Measurements from ENCODE around the gene SEPTIN11.
"Not testable (repeated sequence)": the region's sequence is repeated elsewhere in the genome, so short reads cannot be mapped to it uniquely, and the experiment has no call there.

Gene SEPTIN11

GRCh38 chr4:76952071-76952470 is 2.5 kb downstream of the SEPTIN11 start:
- DNase-seq (ENCODE audit: low read depth, low spot score) = no peak

GRCh38 chr4:76952656-76953582 is 3.4 kb downstream of the SEPTIN11 start:
- DNase-seq (ENCODE audit: low read depth, low spot score) = no peak

GRCh38 chr4:76953956-76954355 is 4.4 kb downstream of the SEPTIN11 start:
- DNase-seq (ENCODE audit: low read depth, low spot score) = no peak

GRCh38 chr4:76954489-76954888 is 4.9 kb downstream of the SEPTIN11 start:
- DNase-seq (ENCODE audit: low read depth, low spot score) = no peak

- DNase-seq (ENCODE audit: low read depth, low spot score) = no peak
Observed at GRCh38 chr4:76955182-76955581, 5.6 kb downstream of the SEPTIN11 start.

GRCh38 chr4:76957004-76957738 is 7.6 kb downstream of the SEPTIN11 start:
- DNase-seq (ENCODE audit: low read depth, low spot score) = no peak

GRCh38 chr4:76958891-76959290 is 9.3 kb downstream of the SEPTIN11 start:
- no peak for DNase-seq (ENCODE audit: low read depth, low spot score)

- no peak for DNase-seq (ENCODE audit: low read depth, low spot score)
Observed at GRCh38 chr4:76960014-76960413, 10.5 kb downstream of the SEPTIN11 start.

- DNase-seq (ENCODE audit: low read depth, low spot score) = no peak
Observed at GRCh38 chr4:76962406-76963130, 13.0 kb downstream of the SEPTIN11 start.

- no peak for DNase-seq (ENCODE audit: low read depth, low spot score)
Observed at GRCh38 chr4:76963131-76963750, 13.7 kb downstream of the SEPTIN11 start.

GRCh38 chr4:76963927-76964326 is 14.4 kb downstream of the SEPTIN11 start:
- not testable (repeated sequence) for DNase-seq (ENCODE audit: low read depth, low spot score)

- no peak for DNase-seq (ENCODE audit: low read depth, low spot score)
Observed at GRCh38 chr4:76964769-76965168, 15.2 kb downstream of the SEPTIN11 start.

GRCh38 chr4:76965866-76966579 is 16.5 kb downstream of the SEPTIN11 start:
- DNase-seq (ENCODE audit: low read depth, low spot score) = no peak

- no peak for DNase-seq (ENCODE audit: low read depth, low spot score)
Observed at GRCh38 chr4:76968937-76969336, 19.4 kb downstream of the SEPTIN11 start.

- DNase-seq (ENCODE audit: low read depth, low spot score) = no peak
Observed at GRCh38 chr4:76969495-76969894, 19.9 kb downstream of the SEPTIN11 start.

- DNase-seq (ENCODE audit: low read depth, low spot score) = no peak
Observed at GRCh38 chr4:76969941-76970529, 20.5 kb downstream of the SEPTIN11 start.

- DNase-seq (ENCODE audit: low read depth, low spot score) = no peak
Observed at GRCh38 chr4:76972306-76972705, 22.8 kb downstream of the SEPTIN11 start.

GRCh38 chr4:76974150-76974549 is 24.6 kb downstream of the SEPTIN11 start:
- DNase-seq (ENCODE audit: low read depth, low spot score) = no peak

- no peak for DNase-seq (ENCODE audit: low read depth, low spot score)
Observed at GRCh38 chr4:76977113-76977512, 27.6 kb downstream of the SEPTIN11 start.

GRCh38 chr4:76977736-76978350 is 28.3 kb downstream of the SEPTIN11 start:
- no peak for DNase-seq (ENCODE audit: low read depth, low spot score)
